Measurements from ENCODE around the gene TPGS2. TPM values are rescaled to one million over a fixed set of nuclear protein-coding genes. Genes with fewer than 3 reads are reported as not detected.
A peak's percentile ranks its signal among the peaks of the same experiment; 100 is the strongest.

The TPGS2 gene
- total and polyA plus RNA-seq, 11 donors, result 12.5 to 67.6 (median 36.5) TPM

DNA sequence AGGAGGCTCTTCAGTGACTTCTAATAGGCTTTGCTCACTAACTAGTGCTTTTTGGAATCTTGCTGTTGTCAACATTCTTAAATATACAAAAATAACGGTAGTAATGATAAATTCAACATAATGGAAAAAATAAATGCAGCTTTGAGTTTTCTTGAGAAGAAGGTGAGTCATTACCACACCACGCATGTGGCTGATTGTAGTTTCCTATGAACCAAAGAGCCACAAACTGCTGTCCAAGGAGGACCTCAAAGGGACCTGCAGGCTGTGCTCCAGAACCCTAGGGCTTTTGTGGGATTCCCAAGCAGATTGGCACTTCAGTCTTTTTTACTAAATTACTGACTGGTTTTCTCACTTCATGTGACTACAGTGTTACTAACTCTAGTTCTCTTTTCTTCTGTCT, 66.7 kb downstream of the TPGS2 start:
- Histone ChIP-seq H3K27me3 (no peaks in the 10 kb centered on the region), H3K9me3 (no peaks in the 10 kb centered on the region), H3K27ac (no peak overlapping the region), H3K4me1 (peaks cover 0 to 8% (median 0%) of the 10 kb centered on the region in 12 donors), H3K36me3 (peaks cover 0 to 46% (median 14%) of the 10 kb centered on the region in 9 donors), H3K4me3 (no peak overlapping the region)
- WGBS, 4 donors, result 89 to 93% (median 92%) methylated on average over 2 of the region's 2 CpGs
- intact Hi-C loops (cut with DNase I), result no loop called here
- TF ChIP-seq POLR2A (IDR thresholded peaks at IDR 0.05), result no peak
- TF ChIP-seq, protein P1, sequence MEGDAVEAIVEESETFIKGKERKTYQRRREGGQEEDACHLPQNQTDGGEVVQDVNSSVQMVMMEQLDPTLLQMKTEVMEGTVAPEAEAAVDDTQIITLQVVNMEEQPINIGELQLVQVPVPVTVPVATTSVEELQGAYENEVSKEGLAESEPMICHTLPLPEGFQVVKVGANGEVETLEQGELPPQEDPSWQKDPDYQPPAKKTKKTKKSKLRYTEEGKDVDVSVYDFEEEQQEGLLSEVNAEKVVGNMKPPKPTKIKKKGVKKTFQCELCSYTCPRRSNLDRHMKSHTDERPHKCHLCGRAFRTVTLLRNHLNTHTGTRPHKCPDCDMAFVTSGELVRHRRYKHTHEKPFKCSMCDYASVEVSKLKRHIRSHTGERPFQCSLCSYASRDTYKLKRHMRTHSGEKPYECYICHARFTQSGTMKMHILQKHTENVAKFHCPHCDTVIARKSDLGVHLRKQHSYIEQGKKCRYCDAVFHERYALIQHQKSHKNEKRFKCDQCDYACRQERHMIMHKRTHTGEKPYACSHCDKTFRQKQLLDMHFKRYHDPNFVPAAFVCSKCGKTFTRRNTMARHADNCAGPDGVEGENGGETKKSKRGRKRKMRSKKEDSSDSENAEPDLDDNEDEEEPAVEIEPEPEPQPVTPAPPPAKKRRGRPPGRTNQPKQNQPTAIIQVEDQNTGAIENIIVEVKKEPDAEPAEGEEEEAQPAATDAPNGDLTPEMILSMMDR (IDR thresholded peaks at IDR 0.05), result no peak
- no peak for ATAC-seq
- DNase-seq, result no peak

DNA sequence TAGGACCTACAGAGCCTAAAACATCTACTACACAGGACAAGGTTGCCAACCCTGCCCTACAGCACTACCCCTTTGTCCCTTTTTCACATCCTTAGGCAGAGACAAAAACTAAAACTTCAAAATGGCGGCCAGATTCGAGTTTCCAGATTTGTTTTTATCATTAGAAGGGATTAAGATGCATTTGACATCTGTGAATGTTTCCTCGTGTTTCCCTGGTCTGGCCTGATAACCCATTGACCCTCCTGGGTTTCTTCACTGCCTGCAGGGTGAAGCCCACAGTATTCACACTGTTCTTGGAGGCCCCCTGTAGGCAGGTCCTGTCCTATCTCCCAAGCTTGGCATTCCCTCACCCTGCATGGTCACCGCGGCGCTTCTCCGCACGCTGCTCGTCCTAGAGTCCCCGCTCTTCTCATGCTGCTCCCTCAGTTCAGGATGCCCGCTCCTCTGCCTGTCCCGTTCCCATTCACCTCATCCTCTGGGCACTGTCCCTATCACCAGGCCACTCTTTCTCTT, 67.6 kb downstream of the TPGS2 start:
- Histone ChIP-seq H3K4me3 (no peak overlapping the region), H3K27ac (no peak overlapping the region), H3K27me3 (no peaks in the 10 kb centered on the region), H3K9me3 (no peaks in the 10 kb centered on the region), H3K36me3 (peaks cover 0 to 41% (median 14%) of the 10 kb centered on the region in 9 donors), H3K4me1 (peaks cover 0 to 12% (median 0%) of the 10 kb centered on the region in 12 donors)
- ATAC-seq (peak in 1 of 4 donors; percentile 5), DNase-seq (no peak)
- WGBS, 4 donors, result 82 to 85% (median 84%) methylated on average over 12 of the region's 12 CpGs
- TF ChIP-seq, protein P1 (IDR thresholded peaks at IDR 0.05), result no peak
- no peak for TF ChIP-seq POLR2A (IDR thresholded peaks at IDR 0.05)
- intact Hi-C loops (cut with DNase I), result no loop called here

DNA sequence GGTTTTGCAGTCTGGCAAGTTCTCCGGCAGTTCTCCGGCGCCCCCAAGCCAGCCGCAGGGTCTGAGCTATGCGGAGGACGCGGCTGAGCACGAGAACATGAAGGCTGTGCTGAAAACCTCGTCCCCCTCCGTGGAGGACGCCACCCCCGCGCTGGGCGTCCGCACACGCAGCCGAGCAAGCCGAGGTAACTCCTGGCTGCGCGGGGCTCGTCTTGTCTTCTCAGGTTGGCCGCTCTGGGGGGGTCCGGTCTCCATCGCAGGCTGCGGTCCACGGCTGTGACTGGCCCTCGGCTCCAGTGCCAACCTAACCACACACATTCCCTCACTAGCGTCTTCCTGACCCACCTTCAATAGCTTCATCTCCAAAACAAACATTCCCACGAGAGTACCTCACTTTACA, 68.2 kb downstream of the TPGS2 start:
- Histone ChIP-seq H3K4me3 (no peak overlapping the region), H3K36me3 (peaks cover 0 to 36% (median 14%) of the 10 kb centered on the region in 9 donors), H3K27me3 (no peaks in the 10 kb centered on the region), H3K4me1 (peaks cover 0 to 13% (median 0%) of the 10 kb centered on the region in 12 donors), H3K9me3 (no peaks in the 10 kb centered on the region), H3K27ac (no peak overlapping the region)
- TF ChIP-seq, protein P1 (IDR thresholded peaks at IDR 0.05), result no peak
- TF ChIP-seq POLR2A (IDR thresholded peaks at IDR 0.05), result no peak
- WGBS, 4 donors, result 91 to 95% (median 94%) methylated on average over 24 to 29 of the region's 29 CpGs
- DNase-seq (no peak), ATAC-seq (no peak)
- intact Hi-C loops (cut with DNase I), result no loop called here

DNA sequence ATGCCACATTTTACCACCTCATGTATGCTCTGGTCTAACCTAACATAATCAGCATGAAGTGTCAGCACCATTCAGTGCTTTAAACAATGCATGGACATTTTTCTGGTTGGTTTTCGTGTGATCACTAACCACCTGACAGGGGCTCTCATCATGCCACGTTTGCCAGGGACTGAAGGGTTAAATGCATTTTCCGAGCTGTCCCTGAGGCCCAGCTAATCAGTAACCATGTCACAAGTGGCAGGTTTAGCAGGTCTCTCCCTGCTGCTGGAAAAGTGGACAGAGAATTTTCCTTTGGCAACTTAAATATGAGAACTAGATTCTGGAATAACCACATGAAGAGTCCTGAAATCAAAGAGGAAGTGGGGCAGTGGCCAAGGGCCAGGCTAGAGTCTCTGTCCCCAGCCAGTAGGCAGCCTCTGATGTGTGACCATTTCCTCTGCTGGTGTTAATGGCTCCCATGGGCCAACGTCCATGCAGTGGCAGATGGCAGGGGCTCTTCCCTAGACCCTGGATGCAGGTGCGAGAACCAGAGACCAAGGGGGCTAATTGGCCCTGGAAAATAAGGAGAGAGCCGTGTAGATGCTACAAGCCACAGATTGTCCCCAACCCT, 69.5 kb downstream of the TPGS2 start:
- Histone ChIP-seq H3K27me3 (no peaks in the 10 kb centered on the region), H3K36me3 (peaks cover 0 to 35% (median 14%) of the 10 kb centered on the region in 9 donors), H3K4me3 (no peak overlapping the region), H3K4me1 (peaks cover 0 to 13% (median 0%) of the 10 kb centered on the region in 12 donors), H3K9me3 (no peaks in the 10 kb centered on the region), H3K27ac (no peak overlapping the region)
- intact Hi-C loops (cut with DNase I), result loop anchor here in 6 of 10 donors (5.0 to 10.0 kb wide), 4 partner anchors 48 to 464 kb away; partner anchors contain the start of gene FHOD3 (in 1 of the 6)
- 38 to 46% (median 43%) methylated on average over 6 of the region's 6 CpGs for WGBS, 4 donors
- TF ChIP-seq POLR2A (IDR thresholded peaks at IDR 0.05), result no peak
- TF ChIP-seq, protein P1 (IDR thresholded peaks at IDR 0.05), result no peak
- ATAC-seq, result peak in 1 of 4 donors; percentile 6
- DNase-seq, result no peak

Measured in heart left ventricle (tissue), 16 donors.